PC-9 (cell line): ENCODE data around the gene SELENOH.

Source experiments
- CTCF ChIP-seq: fragments of 200-600 bp; sonication (generic); conservative IDR thresholded peaks from 2 replicates; pipeline ENCODE4 v1.6.1; 2017; ENCODE audit warnings: mixed run types, antibody characterized with exemption, mild to moderate bottlenecking, moderate library complexity
- EZH2 ChIP-seq: fragments of 200-600 bp; sonication (generic); IDR thresholded peaks from 2 replicates; pipeline ENCODE4 v1.8.0; 2017; ENCODE audit warnings: antibody characterized with exemption, low read depth

DNA sequence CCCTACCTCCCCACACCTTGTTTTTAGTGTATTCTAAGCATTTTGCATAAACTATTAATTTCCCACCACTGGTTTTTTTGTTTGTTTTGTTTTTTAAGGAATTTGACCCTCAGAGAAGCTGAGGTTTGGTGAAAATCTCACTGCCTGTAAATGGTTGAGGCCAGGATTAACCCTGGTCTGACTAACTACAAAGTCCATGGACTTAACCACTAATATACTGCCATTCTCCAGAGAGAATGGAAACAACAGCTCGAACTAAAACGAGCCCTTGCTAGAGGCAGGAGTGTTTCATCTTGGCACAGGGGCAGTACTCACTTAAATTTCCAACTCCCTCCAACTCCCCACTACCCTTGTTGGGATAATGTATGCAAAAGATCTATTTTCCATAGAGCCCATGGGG, 23.3 kb downstream of the SELENOH start:
- TF ChIP-seq CTCF (no peak), EZH2 (no peak)
